Measurements from ENCODE around the gene C1RL.

DNA sequence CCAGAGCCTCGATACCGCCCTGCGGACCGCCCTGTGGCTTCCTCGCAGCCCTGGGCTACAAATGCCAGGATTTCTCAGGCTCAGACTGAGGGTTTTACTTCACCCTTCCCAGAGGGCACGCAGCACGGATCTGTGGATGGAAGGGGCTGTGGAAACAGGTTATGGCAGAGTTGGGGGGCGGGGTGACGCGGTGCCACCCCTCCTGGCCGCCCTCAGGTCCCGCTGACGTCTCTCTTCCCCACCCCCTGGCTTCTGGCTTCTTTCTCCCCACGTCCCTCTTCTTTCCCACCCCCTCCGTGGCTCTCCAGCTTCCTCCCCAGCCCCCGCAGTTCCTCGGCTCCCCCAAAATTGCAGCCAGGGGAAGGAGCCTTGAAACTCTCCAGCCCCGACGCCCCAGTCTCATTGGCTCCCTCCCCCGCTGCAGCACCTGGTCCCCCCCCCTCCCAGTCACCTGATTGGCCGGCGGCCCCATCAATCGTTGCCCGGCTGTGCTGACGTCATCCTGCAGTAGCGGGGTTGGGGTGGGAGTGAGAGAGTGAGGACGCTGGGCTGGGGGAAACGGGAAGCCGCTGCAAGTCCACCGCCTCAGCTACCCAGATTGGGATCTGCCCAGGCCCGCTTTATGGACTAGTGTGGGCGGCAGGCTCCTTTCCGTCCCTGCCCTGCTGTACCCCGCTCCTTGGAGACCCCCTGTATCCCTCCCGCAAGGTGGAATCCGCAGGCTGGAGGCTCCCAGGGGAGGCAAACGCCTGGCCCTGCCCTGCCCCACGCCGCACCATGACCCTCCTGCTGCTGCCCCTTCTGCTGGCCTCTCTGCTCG, 21.1 kb upstream of the C1RL start, which contains the start of gene CLSTN3:
- TF ChIP-seq, protein P1, sequence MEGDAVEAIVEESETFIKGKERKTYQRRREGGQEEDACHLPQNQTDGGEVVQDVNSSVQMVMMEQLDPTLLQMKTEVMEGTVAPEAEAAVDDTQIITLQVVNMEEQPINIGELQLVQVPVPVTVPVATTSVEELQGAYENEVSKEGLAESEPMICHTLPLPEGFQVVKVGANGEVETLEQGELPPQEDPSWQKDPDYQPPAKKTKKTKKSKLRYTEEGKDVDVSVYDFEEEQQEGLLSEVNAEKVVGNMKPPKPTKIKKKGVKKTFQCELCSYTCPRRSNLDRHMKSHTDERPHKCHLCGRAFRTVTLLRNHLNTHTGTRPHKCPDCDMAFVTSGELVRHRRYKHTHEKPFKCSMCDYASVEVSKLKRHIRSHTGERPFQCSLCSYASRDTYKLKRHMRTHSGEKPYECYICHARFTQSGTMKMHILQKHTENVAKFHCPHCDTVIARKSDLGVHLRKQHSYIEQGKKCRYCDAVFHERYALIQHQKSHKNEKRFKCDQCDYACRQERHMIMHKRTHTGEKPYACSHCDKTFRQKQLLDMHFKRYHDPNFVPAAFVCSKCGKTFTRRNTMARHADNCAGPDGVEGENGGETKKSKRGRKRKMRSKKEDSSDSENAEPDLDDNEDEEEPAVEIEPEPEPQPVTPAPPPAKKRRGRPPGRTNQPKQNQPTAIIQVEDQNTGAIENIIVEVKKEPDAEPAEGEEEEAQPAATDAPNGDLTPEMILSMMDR (IDR thresholded peaks at IDR 0.05) = no peak
- TF ChIP-seq EP300 (IDR thresholded peaks at IDR 0.05) = no peak

All from ovary (tissue), 3 donors.